Activated naive CD8-positive, alpha-beta T cell treated with anti-CD3 and anti-CD28 coated beads for 36 hours (primary cell): ENCODE measurements around the gene PGAM5. TPM values are rescaled to one million over a fixed set of nuclear protein-coding genes. Genes with fewer than 3 reads are reported as not detected.
A peak's percentile ranks its signal among the peaks of the same experiment; 100 is the strongest.

Experiments
- DNase-seq: peaks from one replicate; pipeline ENCODE4 v3.0.0; 2021
- H3K27ac Mint-ChIP-seq: one replicate; pipeline ENCODE4 v1.8.0; 2022; ENCODE audit warnings: mild to moderate bottlenecking, moderate library complexity, mixed read lengths
- H3K27me3 Mint-ChIP-seq: one replicate; pipeline ENCODE4 v1.8.0; 2022; ENCODE audit warnings: mild to moderate bottlenecking, mixed read lengths
- H3K36me3 Mint-ChIP-seq: one replicate; pipeline ENCODE4 v1.8.0; 2021; ENCODE audit warnings: mild to moderate bottlenecking, mixed read lengths
- H3K4me1 Mint-ChIP-seq: one replicate; pipeline ENCODE4 v1.8.0; 2021; ENCODE audit warnings: mixed read lengths
- H3K4me3 Mint-ChIP-seq: one replicate; pipeline ENCODE4 v1.8.0; 2022; ENCODE audit warnings: mild to moderate bottlenecking, moderate library complexity, mixed read lengths
- H3K9me3 Mint-ChIP-seq: one replicate; pipeline ENCODE4 v1.8.0; 2022; ENCODE audit warnings: mixed read lengths
- total RNA-seq, 2 experiments: library from RNA; stranded (reverse); gene quantifications; one replicate each; pipeline ENCODE4 v1.2.3, GENCODE V29; 2021

The PGAM5 gene
- total RNA-seq = 100 to 1,000 TPM; 102 to 105 TPM

GRCh38 chr12:132710405-132711079 lies at the start of gene PGAM5:
TSS of gene PGAM5 (plus strand) at chr12:132710842. CDS start at chr12:132710877, 35 bp downstream.
- Mint-ChIP-seq H3K4me1 (peaks cover 17% of the 10 kb centered on the region), H3K27me3 (no peaks in the 10 kb centered on the region), H3K4me3 (peak within 1 kb of the TSS; percentile 89), H3K36me3 (peaks cover 32% of the 10 kb centered on the region), H3K27ac (peak within 1 kb of the TSS; percentile 80), H3K9me3 (peaks cover 10% of the 10 kb centered on the region)
- peak; percentile 94 for DNase-seq

- no peaks in the 10 kb centered on the region for H3K27me3 Mint-ChIP-seq
- peaks cover 9% of the 10 kb centered on the region for H3K4me1 Mint-ChIP-seq
- no peak overlapping the region for H3K4me3 Mint-ChIP-seq
- no peak overlapping the region for H3K27ac Mint-ChIP-seq
- no peaks in the 10 kb centered on the region for H3K9me3 Mint-ChIP-seq
- no peak for DNase-seq
- peaks cover 51% of the 10 kb centered on the region for H3K36me3 Mint-ChIP-seq
Observed at GRCh38 chr12:132660996-132661395, 49.6 kb upstream of the PGAM5 start.

GRCh38 chr12:132661972-132662371 lies 48.7 kb upstream of the PGAM5 start:
- H3K27ac Mint-ChIP-seq = no peak overlapping the region
- peaks cover 51% of the 10 kb centered on the region for H3K36me3 Mint-ChIP-seq

GRCh38 chr12:132662901-132663755 lies 47.5 kb upstream of the PGAM5 start:
- Mint-ChIP-seq H3K27me3 (no peaks in the 10 kb centered on the region), H3K27ac (no peak overlapping the region), H3K9me3 (no peaks in the 10 kb centered on the region), H3K4me3 (no peak overlapping the region), H3K4me1 (peaks cover 9% of the 10 kb centered on the region), H3K36me3 (peaks cover 46% of the 10 kb centered on the region)
- no peak for DNase-seq

More at GRCh38 chr12:132661972-132662371, 48.7 kb upstream of the PGAM5 start:
- Mint-ChIP-seq H3K4me1 (peaks cover 9% of the 10 kb centered on the region), H3K4me3 (no peak overlapping the region), H3K9me3 (no peaks in the 10 kb centered on the region), H3K27me3 (no peaks in the 10 kb centered on the region)
- no peak for DNase-seq

- Mint-ChIP-seq H3K4me3 (no peak overlapping the region), H3K36me3 (peaks cover 57% of the 10 kb centered on the region), H3K4me1 (peaks cover 9% of the 10 kb centered on the region), H3K27ac (no peak overlapping the region), H3K27me3 (no peaks in the 10 kb centered on the region), H3K9me3 (no peaks in the 10 kb centered on the region)
- no peak for DNase-seq
Observed at GRCh38 chr12:132664206-132665148, 46.2 kb upstream of the PGAM5 start.

GRCh38 chr12:132665149-132665491 lies 45.5 kb upstream of the PGAM5 start:
- Mint-ChIP-seq H3K4me3 (no peak overlapping the region), H3K36me3 (peaks cover 57% of the 10 kb centered on the region), H3K9me3 (no peaks in the 10 kb centered on the region), H3K27me3 (no peaks in the 10 kb centered on the region), H3K4me1 (peaks cover 9% of the 10 kb centered on the region), H3K27ac (no peak overlapping the region)
- no peak for DNase-seq

GRCh38 chr12:132665794-132666193 lies 44.8 kb upstream of the PGAM5 start:
- H3K4me3 Mint-ChIP-seq = no peak overlapping the region
- no peaks in the 10 kb centered on the region for H3K9me3 Mint-ChIP-seq
- H3K27ac Mint-ChIP-seq = no peak overlapping the region
- peaks cover 54% of the 10 kb centered on the region for H3K36me3 Mint-ChIP-seq
- H3K27me3 Mint-ChIP-seq = no peaks in the 10 kb centered on the region
- peaks cover 7% of the 10 kb centered on the region for H3K4me1 Mint-ChIP-seq
- no peak for DNase-seq

- H3K27me3 Mint-ChIP-seq = no peaks in the 10 kb centered on the region
Observed at GRCh38 chr12:132668191-132669088, 42.2 kb upstream of the PGAM5 start.

GRCh38 chr12:132669166-132669879 lies 41.3 kb upstream of the PGAM5 start:
- DNase-seq = no peak
- no peak overlapping the region for H3K27ac Mint-ChIP-seq
- H3K4me1 Mint-ChIP-seq = peaks cover 3% of the 10 kb centered on the region
- no peak overlapping the region for H3K4me3 Mint-ChIP-seq
- H3K36me3 Mint-ChIP-seq = peaks cover 42% of the 10 kb centered on the region
- H3K9me3 Mint-ChIP-seq = no peaks in the 10 kb centered on the region
- H3K27me3 Mint-ChIP-seq = no peaks in the 10 kb centered on the region

More at GRCh38 chr12:132668191-132669088, 42.2 kb upstream of the PGAM5 start:
- DNase-seq = no peak
- Mint-ChIP-seq H3K36me3 (peaks cover 45% of the 10 kb centered on the region), H3K9me3 (no peaks in the 10 kb centered on the region), H3K4me1 (peaks cover 3% of the 10 kb centered on the region), H3K4me3 (no peak overlapping the region), H3K27ac (no peak overlapping the region)

- Mint-ChIP-seq H3K4me1 (no peaks in the 10 kb centered on the region), H3K36me3 (peaks cover 43% of the 10 kb centered on the region), H3K27me3 (no peaks in the 10 kb centered on the region), H3K27ac (no peak overlapping the region), H3K4me3 (no peak overlapping the region), H3K9me3 (no peaks in the 10 kb centered on the region)
- DNase-seq = no peak
Observed at GRCh38 chr12:132672116-132672515, 38.5 kb upstream of the PGAM5 start.

- no peak overlapping the region for H3K27ac Mint-ChIP-seq
- no peaks in the 10 kb centered on the region for H3K9me3 Mint-ChIP-seq
- DNase-seq = no peak
- no peaks in the 10 kb centered on the region for H3K4me1 Mint-ChIP-seq
- no peak overlapping the region for H3K4me3 Mint-ChIP-seq
- peaks cover 44% of the 10 kb centered on the region for H3K36me3 Mint-ChIP-seq
- no peaks in the 10 kb centered on the region for H3K27me3 Mint-ChIP-seq
Observed at GRCh38 chr12:132672678-132673077, 38.0 kb upstream of the PGAM5 start.

- H3K4me1 Mint-ChIP-seq = no peaks in the 10 kb centered on the region
Observed at GRCh38 chr12:132673288-132674179, 37.1 kb upstream of the PGAM5 start.

GRCh38 chr12:132674561-132674960 lies 36.1 kb upstream of the PGAM5 start:
- DNase-seq = no peak
- Mint-ChIP-seq H3K4me1 (no peaks in the 10 kb centered on the region), H3K9me3 (no peaks in the 10 kb centered on the region), H3K27me3 (no peaks in the 10 kb centered on the region), H3K27ac (peak overlapping the region; percentile 23), H3K4me3 (no peak overlapping the region), H3K36me3 (peaks cover 34% of the 10 kb centered on the region)

More at GRCh38 chr12:132673288-132674179, 37.1 kb upstream of the PGAM5 start:
- no peaks in the 10 kb centered on the region for H3K9me3 Mint-ChIP-seq
- H3K27ac Mint-ChIP-seq = no peak overlapping the region
- no peak for DNase-seq
- no peaks in the 10 kb centered on the region for H3K27me3 Mint-ChIP-seq
- peaks cover 40% of the 10 kb centered on the region for H3K36me3 Mint-ChIP-seq
- no peak overlapping the region for H3K4me3 Mint-ChIP-seq
